Glomerular visceral epithelial cell (primary cell): ENCODE results near the gene IL20RB.
A peak's percentile ranks its signal among the peaks of the same experiment; 100 is the strongest.

Experiments
- DNase-seq: peaks from one replicate; pipeline ENCODE4 v3.0.0-alpha.2; 2016; ENCODE audit errors: extremely low spot score

Gene IL20RB

DNA sequence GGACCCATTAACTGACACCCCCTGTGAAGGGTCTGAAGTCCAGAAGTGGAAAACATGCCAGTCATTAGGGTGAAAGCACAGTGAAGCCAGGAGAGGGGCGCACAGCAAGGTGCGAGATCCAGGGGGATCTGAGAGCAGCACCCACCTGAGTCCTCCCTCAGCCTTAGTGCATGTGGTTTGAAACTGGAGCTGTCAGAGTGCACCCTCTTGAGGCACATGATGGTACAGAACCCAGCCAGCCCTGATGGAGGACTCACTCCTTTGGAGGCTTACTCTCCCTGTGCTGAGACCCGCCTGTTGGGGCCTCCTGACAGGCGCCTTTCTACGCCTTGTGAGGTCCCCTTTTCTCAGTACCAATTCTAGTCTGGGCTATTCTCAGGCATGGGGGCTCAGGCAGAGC, 77.8 kb downstream of the IL20RB start:
- DNase-seq = peak; percentile 13

DNA sequence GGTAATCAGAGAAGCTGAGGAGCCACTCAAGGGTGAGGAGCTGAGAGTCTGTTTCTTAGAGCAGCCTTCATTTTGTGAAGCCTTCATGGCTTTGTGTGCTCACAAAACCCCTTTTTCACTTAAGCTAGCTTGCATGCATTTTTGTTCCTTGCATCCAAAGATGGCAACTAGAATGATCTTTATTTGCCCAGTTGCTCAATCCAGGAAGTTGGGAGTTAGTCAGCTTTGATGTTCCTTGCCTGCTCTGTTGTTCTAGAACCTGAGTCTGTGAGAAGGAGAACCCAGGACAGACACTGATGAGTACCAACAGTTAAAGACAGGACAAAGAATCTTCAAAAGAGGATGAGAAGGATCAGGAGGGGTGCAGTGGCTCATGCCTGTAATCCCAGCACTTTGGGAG, 81.8 kb downstream of the IL20RB start:
- no peak for DNase-seq

DNA sequence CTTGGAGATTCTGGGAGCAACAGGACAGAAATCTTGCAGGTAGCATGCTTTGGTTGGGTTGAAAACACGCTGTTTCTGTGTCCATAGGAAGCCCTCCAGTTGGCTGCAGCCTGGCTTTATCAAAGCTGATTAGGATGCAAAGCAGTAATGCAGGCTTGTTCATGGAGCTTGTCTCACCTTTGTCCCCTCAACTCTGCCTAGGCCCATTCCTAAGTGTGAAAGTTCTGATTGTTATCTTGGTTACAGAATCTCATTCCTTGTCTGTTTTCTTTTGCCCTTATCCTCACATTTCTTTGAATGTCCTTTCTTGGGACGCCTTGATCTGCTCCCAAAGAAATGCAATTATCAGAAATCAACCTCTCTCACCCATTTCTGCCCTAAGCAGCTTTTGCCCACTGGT, 83.5 kb downstream of the IL20RB start:
- DNase-seq = no peak

- DNase-seq = no peak
Measured at GRCh38 chr3:137041686-137042085, 83.9 kb downstream of the IL20RB start.

- no peak for DNase-seq
Measured at GRCh38 chr3:137046747-137047146, 89.0 kb downstream of the IL20RB start.

DNA sequence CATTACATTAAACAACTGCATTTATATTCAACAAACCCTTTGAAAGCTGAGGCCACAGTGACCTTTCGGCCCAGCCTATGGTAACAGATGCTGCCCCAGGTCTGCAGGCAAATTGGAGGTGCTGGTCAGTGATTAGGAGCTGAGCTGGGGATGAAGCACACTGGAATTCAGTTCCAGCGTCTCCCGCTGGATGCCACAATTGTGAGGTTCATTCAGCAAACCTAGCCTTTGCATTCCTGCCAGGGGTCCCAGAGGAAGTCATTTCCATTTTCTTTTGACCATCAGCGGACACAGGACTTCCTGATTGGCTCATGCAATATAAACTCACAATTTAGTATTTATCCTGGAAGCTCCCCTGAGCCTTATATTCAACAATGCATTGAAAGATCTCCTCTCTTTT, 89.5 kb downstream of the IL20RB start:
- no peak for DNase-seq

DNA sequence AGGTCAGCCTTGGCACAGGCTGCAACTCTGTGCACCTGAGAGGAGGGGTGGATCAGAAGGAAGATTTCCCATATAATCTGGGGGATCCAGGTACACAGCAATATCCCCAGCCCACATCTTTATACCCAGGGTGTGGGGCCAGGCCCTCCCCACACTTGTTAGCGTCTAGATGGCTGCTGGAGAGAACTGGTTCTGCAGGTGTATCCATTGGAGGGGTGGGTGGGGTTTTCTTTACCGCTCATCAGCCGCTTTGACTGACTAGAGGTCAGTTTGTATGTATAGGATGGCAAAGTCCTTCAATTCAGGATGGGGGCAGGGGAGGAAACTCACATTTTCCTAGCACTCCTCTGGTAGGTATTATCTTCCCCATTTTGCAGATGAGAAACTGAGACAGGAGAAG, 92.5 kb downstream of the IL20RB start:
- DNase-seq = no peak

DNA sequence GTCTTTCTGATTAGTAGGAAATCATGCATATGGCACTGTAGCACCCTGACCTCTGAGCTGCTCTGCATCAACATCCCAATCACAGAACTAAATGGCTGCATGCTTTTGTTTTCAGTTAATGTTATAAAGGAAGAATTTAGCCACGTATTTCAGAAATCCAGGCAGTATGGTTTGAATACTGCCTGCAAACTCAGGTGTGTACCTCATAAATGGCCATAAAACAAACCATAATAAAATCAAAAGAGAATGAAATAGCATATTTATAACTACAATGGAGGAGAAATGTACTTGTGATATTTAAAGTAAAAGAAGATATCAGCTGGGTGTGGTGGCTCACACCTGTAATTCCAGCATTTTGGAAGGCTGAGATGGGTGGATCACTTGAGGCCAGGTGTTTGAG, 94.5 kb downstream of the IL20RB start:
- DNase-seq = no peak
